H1 (cell line): ENCODE data around the gene CAV1. TPM values are rescaled to one million over a fixed set of nuclear protein-coding genes. Genes with fewer than 3 reads are reported as not detected.

ENCODE experiments used
- CTCF ChIA-PET: fragments of 300-600 bp; sonication (Branson Sonifier 250); formaldehyde crosslinking; loops from one replicate; lab custom pipeline; 2021; ENCODE audit not compliant: partially characterized antibody; lab: Charles Lee
- POLR2A ChIA-PET: fragments of 300-600 bp; sonication (Branson Sonifier 250); formaldehyde crosslinking; loops from one replicate; lab custom pipeline; 2021; ENCODE audit warnings: inconsistent platforms; ENCODE audit not compliant: partially characterized antibody; lab: Charles Lee
- DNase-seq, 2 experiments: peaks; one replicate each; pipeline versions ENCODE4 v3.0.0 to v3.0.0-alpha.2; 2010 to 2022; ENCODE audit warnings: low spot score in 2 of 2, low read depth in 1 of 2, mixed read lengths in 1 of 2
- FAIRE-seq: peaks from 2 replicates; lab custom pipeline; 2011; peaks lifted over from hg19 to GRCh38; lab: Jason Lieb, UNC
- H2AFZ ChIP-seq: 2 replicates; pipeline ENCODE4 v1.8.1; 2012; ENCODE audit warnings: low read length, inconsistent platforms
- H2AK5ac ChIP-seq: 2 replicates; pipeline ENCODE4 v1.6.1; 2013; ENCODE audit warnings: low read depth, low read length
- H2BK120ac ChIP-seq: replicated peaks from 2 replicates; pipeline ENCODE3; 2013; ENCODE audit warnings: low read depth, low read length, inconsistent platforms
- H2BK12ac ChIP-seq: 2 replicates; pipeline ENCODE4 v1.6.1; 2013; ENCODE audit warnings: low read depth, low read length
- H2BK15ac ChIP-seq: 2 replicates; pipeline ENCODE4 v1.6.1; 2013; ENCODE audit warnings: low read length
- H2BK20ac ChIP-seq: 2 replicates; pipeline ENCODE4 v1.6.1; 2013; ENCODE audit warnings: low read length
- H2BK5ac ChIP-seq: 2 replicates; pipeline ENCODE4 v1.6.1; 2013; ENCODE audit warnings: low read depth, low read length
- H3K14ac ChIP-seq: 2 replicates; pipeline ENCODE4 v1.6.1; 2013; ENCODE audit warnings: inconsistent platforms; ENCODE audit not compliant: insufficient read length
- H3K18ac ChIP-seq: 2 replicates; pipeline ENCODE4 v1.6.1; 2013; ENCODE audit warnings: low read length; ENCODE audit errors: extremely low read depth
- H3K23ac ChIP-seq: 2 replicates; pipeline ENCODE4 v1.6.1; 2013; ENCODE audit warnings: inconsistent platforms; ENCODE audit not compliant: insufficient read length
- H3K23me2 ChIP-seq: 2 replicates; pipeline ENCODE4 v1.6.1; 2013; ENCODE audit warnings: low read depth, low read length
- H3K27ac ChIP-seq: 2 replicates; pipeline ENCODE4 v1.6.1; 2011; ENCODE audit warnings: low read depth, low read length, inconsistent platforms
- H3K27me3 ChIP-seq, 4 experiments: replicated peaks in 1 of 4; 1 replicate in 1 of 4; 2 replicates in 3 of 4; pipeline versions ENCODE4 v1.6.1 to v1.8.1; 2011 to 2013; ENCODE audit warnings: low read length in 3 of 4, mild to moderate bottlenecking in 3 of 4, inconsistent platforms in 2 of 4, mixed read lengths in 2 of 4, moderate library complexity in 1 of 4; ENCODE audit not compliant: control insufficient read depth in 3 of 4, insufficient read depth in 3 of 4; ENCODE audit errors: extremely low read depth in 1 of 4
- H3K36me3 ChIP-seq, 4 experiments: 2 replicates each; pipeline versions ENCODE4 v1.6.1 to v1.8.1; 2011 to 2013; ENCODE audit warnings: mild to moderate bottlenecking in 4 of 4, low read length in 3 of 4, moderate library complexity in 2 of 4, control low read depth in 1 of 4, inconsistent platforms in 1 of 4; ENCODE audit not compliant: insufficient read depth in 4 of 4, control insufficient read depth in 2 of 4
- H3K4ac ChIP-seq: replicated peaks from 2 replicates; pipeline ENCODE3; 2013; ENCODE audit warnings: low read length, low read depth, mixed read lengths, inconsistent platforms; ENCODE audit not compliant: insufficient read length
- H3K4me1 ChIP-seq, 4 experiments: replicated peaks in 1 of 4; 1 replicate in 1 of 4; 2 replicates in 3 of 4; pipeline versions ENCODE4 v1.6.1 to v1.8.1; 2011 to 2013; ENCODE audit warnings: low read length in 3 of 4, inconsistent platforms in 2 of 4, mixed read lengths in 1 of 4; ENCODE audit not compliant: insufficient read depth in 4 of 4, control insufficient read depth in 3 of 4
- H3K4me2 ChIP-seq, 2 experiments: 2 replicates each; pipeline versions ENCODE4 v1.6.1 to v1.8.1; 2011 to 2013; ENCODE audit warnings: low read depth in 2 of 2, low read length in 2 of 2, control low read depth in 1 of 2, inconsistent platforms in 1 of 2, mild to moderate bottlenecking in 1 of 2; ENCODE audit not compliant: insufficient read depth in 1 of 2
- H3K4me3 ChIP-seq, 4 experiments: fragments of 200-600, 300-600 bp in 1 of 4; sonication (generic), shearing (Covaris generic), sonication (Bioruptor Twin) in 1 of 4; 2 replicates each; pipeline versions ENCODE4 v1.5.1 to v1.8.1; 2011 to 2016; ENCODE audit warnings: low read length in 4 of 4, low read depth in 3 of 4, control low read depth in 2 of 4, inconsistent platforms in 2 of 4, mild to moderate bottlenecking in 2 of 4, mixed read lengths in 1 of 4, moderate library complexity in 1 of 4; ENCODE audit not compliant: insufficient read depth in 2 of 4; ENCODE audit errors: extremely low read depth in 1 of 4
- H3K56ac ChIP-seq: replicated peaks from 2 replicates; pipeline ENCODE3; 2013; ENCODE audit warnings: low read depth, mild to moderate bottlenecking, mixed read lengths, low read length, inconsistent platforms; ENCODE audit not compliant: insufficient read length
- H3K79me1 ChIP-seq: 2 replicates; pipeline ENCODE4 v1.6.1; 2013; ENCODE audit warnings: low read depth, low read length, control low read depth
- H3K79me2 ChIP-seq, 2 experiments: 2 replicates each; pipeline versions ENCODE4 v1.6.1 to v1.8.1; 2012 to 2013; ENCODE audit warnings: low read length in 2 of 2, mild to moderate bottlenecking in 2 of 2, inconsistent platforms in 1 of 2; ENCODE audit not compliant: insufficient read depth in 2 of 2, control insufficient read depth in 1 of 2
- H3K9ac ChIP-seq, 4 experiments: replicated peaks in 1 of 4; 1 replicate in 1 of 4; 2 replicates in 3 of 4; pipeline versions ENCODE4 v1.6.1 to v1.8.1; 2011 to 2013; ENCODE audit warnings: low read depth in 3 of 4, low read length in 3 of 4, control low read depth in 2 of 4, mild to moderate bottlenecking in 2 of 4, moderate library complexity in 2 of 4, inconsistent platforms in 1 of 4; ENCODE audit errors: extremely low read depth in 1 of 4
- H3K9me3 ChIP-seq, 2 experiments: 2 replicates each; pipeline versions ENCODE4 v1.6.1 to v1.8.1; 2012 to 2013; ENCODE audit warnings: mild to moderate bottlenecking in 2 of 2, moderate library complexity in 2 of 2, control low read depth in 1 of 2, inconsistent platforms in 1 of 2, low read depth in 1 of 2, low read length in 1 of 2, mixed read lengths in 1 of 2; ENCODE audit not compliant: insufficient read depth in 2 of 2
- H4K20me1 ChIP-seq, 2 experiments: replicated peaks in 1 of 2; 2 replicates each; pipeline versions ENCODE3 to v1.8.1; 2011 to 2013; ENCODE audit warnings: inconsistent platforms in 2 of 2, low read length in 2 of 2, mild to moderate bottlenecking in 1 of 2; ENCODE audit not compliant: insufficient read depth in 2 of 2, control insufficient read depth in 1 of 2
- H4K5ac ChIP-seq: 2 replicates; pipeline ENCODE4 v1.6.1; 2013; ENCODE audit warnings: low read length, low read depth, mixed read lengths, inconsistent platforms; ENCODE audit not compliant: insufficient read length
- H4K8ac ChIP-seq: 2 replicates; pipeline ENCODE4 v1.8.0; 2013; ENCODE audit warnings: mild to moderate bottlenecking, moderate library complexity, low read length, inconsistent platforms; ENCODE audit not compliant: insufficient read depth; ENCODE audit errors: extremely low read depth
- H4K91ac ChIP-seq: replicated peaks from 2 replicates; pipeline ENCODE3; 2013; ENCODE audit warnings: low read length, mixed read lengths, inconsistent platforms; ENCODE audit not compliant: insufficient read length
- BCL11A ChIP-seq, 2 experiments: IDR thresholded peaks; one replicate each; pipeline ENCODE4 v1.6.1; 2011; ENCODE audit warnings: low read depth in 2 of 2, low read length in 2 of 2, mild to moderate bottlenecking in 2 of 2
- CBX8 ChIP-seq: fragments of 300-800, 300-1000 bp; sonication (generic); IDR thresholded peaks from 2 replicates; pipeline ENCODE4 v1.7.1; 2016; ENCODE audit warnings: low read depth, low read length, borderline replicate concordance
- CTBP2 ChIP-seq: IDR thresholded peaks from 2 replicates; pipeline ENCODE4 v1.7.0; 2011; ENCODE audit warnings: borderline replicate concordance, mild to moderate bottlenecking, moderate library complexity, mixed read lengths, low read length; ENCODE audit not compliant: insufficient read depth, insufficient read length
- GABPA ChIP-seq: IDR thresholded peaks from 2 replicates; pipeline ENCODE4 v1.6.1; 2011; ENCODE audit warnings: mild to moderate bottlenecking, low read length, moderate library complexity, borderline replicate concordance; ENCODE audit not compliant: insufficient read depth
- JUN ChIP-seq: IDR thresholded peaks from 2 replicates; pipeline ENCODE4 v1.6.1; 2011; ENCODE audit warnings: low read depth, mild to moderate bottlenecking, improper control_type of control experiment, low read length
- JUND ChIP-seq: IDR thresholded peaks from 2 replicates; pipeline ENCODE4 v1.6.1; 2011; ENCODE audit warnings: mild to moderate bottlenecking, improper control_type of control experiment, low read length
- KDM4A ChIP-seq: IDR thresholded peaks from one replicate; pipeline ENCODE4 v1.7.1; 2012; ENCODE audit warnings: low read depth, mild to moderate bottlenecking, moderate library complexity, low read length, inconsistent platforms; ENCODE audit not compliant: severe bottlenecking
- KDM5A ChIP-seq: fragments of 200-600 bp; IDR thresholded peaks from 2 replicates; pipeline ENCODE4 v1.7.1; 2012; ENCODE audit warnings: mild to moderate bottlenecking, low read length, inconsistent platforms, mixed read lengths
- NRF1 ChIP-seq: IDR thresholded peaks from 2 replicates; pipeline ENCODE4 v1.6.1; 2011; ENCODE audit warnings: mild to moderate bottlenecking, low read depth, low read length, improper control_type of control experiment
- RAD21 ChIP-seq, 2 experiments: IDR thresholded peaks in 1 of 2; conservative IDR thresholded peaks in 1 of 2; 2 replicates each; pipeline ENCODE4 v1.6.1; 2011; ENCODE audit warnings: low read depth in 2 of 2, low read length in 2 of 2, improper control_type of control experiment in 1 of 2, inconsistent platforms in 1 of 2, mild to moderate bottlenecking in 1 of 2, moderate library complexity in 1 of 2
- RXRA ChIP-seq: IDR thresholded peaks from 2 replicates; pipeline ENCODE4 v1.6.1; 2011; ENCODE audit warnings: low read depth, mild to moderate bottlenecking, low read length, moderate library complexity; ENCODE audit not compliant: insufficient read depth
- YY1 ChIP-seq: IDR thresholded peaks from 2 replicates; pipeline ENCODE4 v1.6.1; 2011; ENCODE audit warnings: low read depth, mild to moderate bottlenecking, low read length
- WGBS, 2 experiments: shearing (Covaris generic) in 1 of 2; methylation state at CpG; one replicate each; pipeline versions ENCODE4 v1.1.6 to v1.1.7; 2013 to 2015; ENCODE audit warnings: low lambda C conversion rate in 2 of 2, mixed read lengths in 2 of 2, inconsistent platforms in 1 of 2, low coverage in 1 of 2, missing lambda C conversion rate in 1 of 2; ENCODE audit not compliant: insufficient replicate concordance in 2 of 2, insufficient coverage in 1 of 2, insufficient read length in 1 of 2; ENCODE audit errors: extremely low coverage in 1 of 2, missing lambda C conversion rate in 1 of 2; 5-methylcytosine and 5-hydroxymethylcytosine counted together
- polyA plus RNA-seq, 7 experiments: library from polyadenylated mRNA; depleted of rRNA in 3 of 7; stranded (reverse) in 5 of 7; unstranded in 2 of 7; fragments of >200 nt in 5 of 7; fragments of 200-250 nt in 2 of 7; gene quantifications; 1 replicate in 5 of 7; 2 replicates in 1 of 7; 4 replicates in 1 of 7; pipeline versions ENCODE4 v1.2.1 to v1.2.3, GENCODE V29; 2011 to 2013; ENCODE audit warnings: missing spikeins in 2 of 7, mixed read lengths in 2 of 7
- total RNA-seq: library from RNA; stranded (reverse); fragmentation: NEBNext Ultra II Directional; extraction: Animal tissue kit (Norgen Biotek cat#: 25700); gene quantifications from 2 replicates; pipeline ENCODE4 v1.2.1, GENCODE V29; 2021
- TF ChIP-seq, protein P1 (sequence below): IDR thresholded peaks from 2 replicates; pipeline ENCODE4 v1.6.1; 2012; ENCODE audit warnings: inconsistent platforms

The CAV1 gene
- total and polyA plus RNA-seq, 2 of the 8 experiments (the other 6 are each of a cell fraction or from before 2014, with no cell fraction given) = 16.3 to 21.8 TPM

- ChIA-PET POLR2A (no interaction called here), CTCF (no interaction called here)
- Histone ChIP-seq H3K56ac (no peak overlapping the region), H3K4me1 (no peaks in the 10 kb centered on the region), H2AK5ac (no peak overlapping the region), H2AFZ (no peak overlapping the region), H3K79me1 (no peaks in the 10 kb centered on the region), H3K18ac (no peak overlapping the region), H3K36me3 (no peaks in the 10 kb centered on the region), H2BK12ac (no peak overlapping the region), H3K4me2 (no peak overlapping the region), H3K4me3 (no peak overlapping the region), H3K9me3 (no peaks in the 10 kb centered on the region), H3K23me2 (no peaks in the 10 kb centered on the region), H3K23ac (no peak overlapping the region), H3K9ac (no peak overlapping the region), H4K20me1 (no peaks in the 10 kb centered on the region), H3K27ac (no peak overlapping the region), H2BK20ac (no peak overlapping the region), H3K14ac (no peak overlapping the region), H4K91ac (no peak overlapping the region), H2BK120ac (no peak overlapping the region), H2BK5ac (no peak overlapping the region), H3K4ac (no peak overlapping the region), H2BK15ac (no peak overlapping the region), H4K8ac (no peak overlapping the region), H4K5ac (no peak overlapping the region), H3K79me2 (no peaks in the 10 kb centered on the region), H3K27me3 (no peaks in the 10 kb centered on the region)
- no peak for DNase-seq
- 71% methylated on average over 2 of the region's 2 CpGs; no CpG with 5 or more reads in 1 of the 2 experiments for WGBS, 2 experiments
- no peak for FAIRE-seq
- TF ChIP-seq JUN = no peak
- TF ChIP-seq GABPA = no peak
- no peak for TF ChIP-seq JUND
- TF ChIP-seq RXRA = no peak
- TF ChIP-seq KDM5A = no peak
- TF ChIP-seq CTBP2 = no peak
- no peak for TF ChIP-seq NRF1
- TF ChIP-seq CBX8 = no peak
- no peak for TF ChIP-seq KDM4A
- TF ChIP-seq YY1 = no peak
- TF ChIP-seq, protein P1, sequence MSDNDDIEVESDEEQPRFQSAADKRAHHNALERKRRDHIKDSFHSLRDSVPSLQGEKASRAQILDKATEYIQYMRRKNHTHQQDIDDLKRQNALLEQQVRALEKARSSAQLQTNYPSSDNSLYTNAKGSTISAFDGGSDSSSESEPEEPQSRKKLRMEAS = no peak
- no peak for TF ChIP-seq BCL11A (IDR thresholded peaks at IDR 0.05; ENCODE audit: low read depth in 2 of 2, low read length in 2 of 2)
- no peak for TF ChIP-seq RAD21 (IDR thresholded peaks at IDR 0.05 in 1 of 2, conservative IDR thresholded peaks at IDR 0.05 in 1 of 2; ENCODE audit: low read depth in 2 of 2, low read length in 2 of 2)
Measured at GRCh38 chr7:116490351-116490750, 34.5 kb upstream of the CAV1 start.
